ENCODE measurements around the gene RERE.

DNA sequence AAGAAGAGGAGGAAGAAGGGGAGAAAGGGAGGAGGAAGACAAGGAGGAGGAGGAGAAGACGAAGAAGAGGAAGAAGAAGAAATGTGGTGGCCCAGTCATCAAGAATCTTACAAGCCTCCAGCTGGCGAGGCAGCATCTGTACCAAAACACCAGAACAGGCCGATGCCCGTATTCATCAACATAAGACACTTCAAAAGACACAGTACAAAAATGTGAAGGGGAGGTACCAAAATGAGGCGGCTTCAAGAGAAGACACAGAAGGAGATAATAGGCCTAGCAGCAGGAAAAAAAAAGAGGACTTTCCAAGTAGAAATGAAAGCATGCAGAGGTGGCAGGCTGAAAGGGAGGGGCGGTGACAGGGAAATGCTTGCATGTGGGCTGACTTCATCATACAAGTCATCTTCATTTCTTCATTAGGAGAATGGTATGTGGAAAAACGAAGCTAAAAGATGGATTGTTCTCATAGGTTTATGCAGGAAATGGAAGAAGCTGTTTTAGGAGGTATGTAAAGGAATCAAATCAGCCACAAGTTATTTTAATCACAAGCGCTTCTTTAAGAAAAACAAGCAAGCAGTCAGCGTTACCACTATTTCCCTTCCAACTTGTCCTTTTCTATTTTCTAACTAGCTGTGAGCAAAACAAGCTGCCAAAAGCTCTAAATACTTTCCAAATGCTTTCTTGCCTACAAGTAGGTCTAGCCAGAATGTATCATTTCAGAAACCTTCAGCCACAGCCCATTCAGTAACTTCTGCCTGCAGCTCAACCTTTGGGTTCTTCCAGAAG is 307.2 kb downstream of the RERE start:
- TF ChIP-seq, protein P1, sequence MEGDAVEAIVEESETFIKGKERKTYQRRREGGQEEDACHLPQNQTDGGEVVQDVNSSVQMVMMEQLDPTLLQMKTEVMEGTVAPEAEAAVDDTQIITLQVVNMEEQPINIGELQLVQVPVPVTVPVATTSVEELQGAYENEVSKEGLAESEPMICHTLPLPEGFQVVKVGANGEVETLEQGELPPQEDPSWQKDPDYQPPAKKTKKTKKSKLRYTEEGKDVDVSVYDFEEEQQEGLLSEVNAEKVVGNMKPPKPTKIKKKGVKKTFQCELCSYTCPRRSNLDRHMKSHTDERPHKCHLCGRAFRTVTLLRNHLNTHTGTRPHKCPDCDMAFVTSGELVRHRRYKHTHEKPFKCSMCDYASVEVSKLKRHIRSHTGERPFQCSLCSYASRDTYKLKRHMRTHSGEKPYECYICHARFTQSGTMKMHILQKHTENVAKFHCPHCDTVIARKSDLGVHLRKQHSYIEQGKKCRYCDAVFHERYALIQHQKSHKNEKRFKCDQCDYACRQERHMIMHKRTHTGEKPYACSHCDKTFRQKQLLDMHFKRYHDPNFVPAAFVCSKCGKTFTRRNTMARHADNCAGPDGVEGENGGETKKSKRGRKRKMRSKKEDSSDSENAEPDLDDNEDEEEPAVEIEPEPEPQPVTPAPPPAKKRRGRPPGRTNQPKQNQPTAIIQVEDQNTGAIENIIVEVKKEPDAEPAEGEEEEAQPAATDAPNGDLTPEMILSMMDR (IDR thresholded peaks at IDR 0.05), result no peak
- TF ChIP-seq POLR2AphosphoS5 (IDR thresholded peaks at IDR 0.05; ENCODE audit: low read depth, low read length) (no peak), TCF7L2 (IDR thresholded peaks at IDR 0.05; ENCODE audit: low read depth, low read length) (no peak), SIN3A (IDR thresholded peaks at IDR 0.05; ENCODE audit: borderline replicate concordance, insufficient read depth, low read depth, low read length) (no peak)
- TF ChIP-seq, protein P2, sequence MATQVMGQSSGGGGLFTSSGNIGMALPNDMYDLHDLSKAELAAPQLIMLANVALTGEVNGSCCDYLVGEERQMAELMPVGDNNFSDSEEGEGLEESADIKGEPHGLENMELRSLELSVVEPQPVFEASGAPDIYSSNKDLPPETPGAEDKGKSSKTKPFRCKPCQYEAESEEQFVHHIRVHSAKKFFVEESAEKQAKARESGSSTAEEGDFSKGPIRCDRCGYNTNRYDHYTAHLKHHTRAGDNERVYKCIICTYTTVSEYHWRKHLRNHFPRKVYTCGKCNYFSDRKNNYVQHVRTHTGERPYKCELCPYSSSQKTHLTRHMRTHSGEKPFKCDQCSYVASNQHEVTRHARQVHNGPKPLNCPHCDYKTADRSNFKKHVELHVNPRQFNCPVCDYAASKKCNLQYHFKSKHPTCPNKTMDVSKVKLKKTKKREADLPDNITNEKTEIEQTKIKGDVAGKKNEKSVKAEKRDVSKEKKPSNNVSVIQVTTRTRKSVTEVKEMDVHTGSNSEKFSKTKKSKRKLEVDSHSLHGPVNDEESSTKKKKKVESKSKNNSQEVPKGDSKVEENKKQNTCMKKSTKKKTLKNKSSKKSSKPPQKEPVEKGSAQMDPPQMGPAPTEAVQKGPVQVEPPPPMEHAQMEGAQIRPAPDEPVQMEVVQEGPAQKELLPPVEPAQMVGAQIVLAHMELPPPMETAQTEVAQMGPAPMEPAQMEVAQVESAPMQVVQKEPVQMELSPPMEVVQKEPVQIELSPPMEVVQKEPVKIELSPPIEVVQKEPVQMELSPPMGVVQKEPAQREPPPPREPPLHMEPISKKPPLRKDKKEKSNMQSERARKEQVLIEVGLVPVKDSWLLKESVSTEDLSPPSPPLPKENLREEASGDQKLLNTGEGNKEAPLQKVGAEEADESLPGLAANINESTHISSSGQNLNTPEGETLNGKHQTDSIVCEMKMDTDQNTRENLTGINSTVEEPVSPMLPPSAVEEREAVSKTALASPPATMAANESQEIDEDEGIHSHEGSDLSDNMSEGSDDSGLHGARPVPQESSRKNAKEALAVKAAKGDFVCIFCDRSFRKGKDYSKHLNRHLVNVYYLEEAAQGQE (IDR thresholded peaks at IDR 0.05; ENCODE audit: insufficient read depth in 1 of 2, low read depth in 2 of 2, low read length in 1 of 2), result no peak

Data from Panc1 (cell line).